ENCODE results near the gene AQP12A. TPM values are rescaled to one million over a fixed set of nuclear protein-coding genes. Genes with fewer than 3 reads are reported as not detected.
"Not testable (repeated sequence)": the region's sequence is repeated elsewhere in the genome, so short reads cannot be mapped to it uniquely, and the experiment has no call there.

Gene AQP12A
- total RNA-seq, result not detected in 2 replicates

DNA sequence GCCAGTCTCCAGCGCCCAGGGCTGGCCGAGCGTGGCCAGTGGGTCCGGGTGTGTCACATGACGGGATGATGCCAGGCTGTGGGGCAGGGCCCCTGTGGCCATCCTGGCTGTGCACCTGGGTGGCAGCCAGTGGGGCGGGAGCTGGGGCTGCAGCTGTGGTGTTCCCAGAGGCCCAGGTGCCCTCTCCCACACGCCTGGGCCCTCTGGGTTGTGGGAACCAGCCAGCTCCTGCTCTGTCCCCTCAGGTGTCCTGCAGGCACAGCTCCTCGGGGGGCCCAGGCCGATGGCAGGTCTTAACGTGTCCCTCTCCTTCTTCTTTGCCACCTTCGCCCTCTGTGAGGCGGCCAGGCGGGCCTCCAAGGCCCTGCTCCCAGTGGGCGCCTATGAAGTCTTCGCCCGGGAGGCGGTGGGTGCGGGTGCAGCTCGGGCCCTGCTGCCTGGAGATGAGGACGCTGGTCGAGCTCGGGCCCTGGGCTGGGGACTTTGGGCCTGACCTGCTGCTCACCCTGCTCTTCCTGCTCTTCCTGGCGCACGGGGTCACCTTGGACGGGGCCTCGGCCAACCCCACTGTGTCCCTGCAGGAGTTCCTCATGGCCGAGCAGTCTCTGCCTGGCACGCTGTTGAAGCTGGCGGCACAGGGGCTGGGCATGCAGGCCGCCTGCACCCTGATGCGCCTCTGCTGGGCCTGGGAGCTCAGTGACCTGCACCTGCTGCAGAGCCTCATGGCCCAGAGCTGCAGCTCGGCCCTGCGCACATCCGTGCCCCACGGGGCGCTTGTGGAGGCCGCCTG lies at the start of gene AQP12A:
Gene AQP12A (plus strand): TSS at position 236 of the 790 bp plus-strand sequence. CDS start 48 bp downstream, at position 284.
- not testable (repeated sequence) for DNase-seq

DNA sequence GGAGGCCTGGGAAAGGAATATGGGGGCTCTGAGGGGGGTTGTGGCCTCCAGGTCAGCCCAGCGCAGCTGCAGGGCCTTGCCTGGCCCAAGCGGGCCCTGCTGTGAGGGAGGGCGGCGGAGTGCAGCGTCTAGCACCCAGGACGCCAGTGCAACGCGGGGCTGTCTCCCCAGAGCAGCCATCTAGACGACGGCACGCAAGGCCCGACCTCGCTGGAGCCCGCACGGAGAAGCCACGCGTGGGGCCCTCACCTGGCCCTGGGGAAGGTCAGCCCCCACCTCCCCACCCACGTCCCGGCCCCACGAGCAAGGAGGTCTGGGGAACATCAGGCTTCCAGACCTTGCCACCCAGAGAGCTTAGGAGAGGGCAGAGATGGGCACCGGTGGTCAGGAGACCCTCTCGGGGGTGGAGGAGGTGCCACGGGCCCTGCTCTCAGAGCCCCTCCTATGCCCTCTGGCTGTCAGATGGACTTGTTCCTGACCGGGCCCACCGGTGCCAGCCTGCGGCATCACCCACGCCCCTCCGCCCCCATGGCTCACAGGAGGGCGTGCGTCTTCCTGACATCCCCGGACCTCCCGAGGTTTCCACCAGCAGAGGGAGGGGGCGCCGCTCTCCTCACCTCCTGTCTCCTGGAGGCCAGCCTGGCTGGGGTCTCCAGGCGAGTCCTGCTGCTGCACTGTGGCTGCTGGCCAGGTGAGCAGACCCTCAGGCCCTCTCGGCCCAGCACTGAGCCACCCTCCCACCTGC lies 49.4 kb upstream of the AQP12A start:
- no peak for DNase-seq

DNA sequence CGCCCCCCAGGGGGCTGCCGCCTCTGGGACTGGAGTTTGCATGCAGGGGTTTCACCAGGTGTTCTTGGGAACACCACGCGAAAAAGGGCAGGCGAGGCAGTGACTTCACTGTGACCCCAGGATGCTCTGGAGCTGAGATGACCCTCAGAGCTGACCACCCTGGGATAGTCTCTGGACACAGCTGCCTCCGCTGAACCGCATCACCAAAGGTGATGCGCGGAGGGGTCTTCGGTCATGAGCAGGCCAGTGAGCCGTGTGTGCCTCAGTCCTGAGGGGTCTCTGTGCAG lies 48.9 kb upstream of the AQP12A start:
- no peak for DNase-seq

- no peak for DNase-seq
These were observed 48.4 kb upstream of the AQP12A start for GRCh38 chr2:240643093-240643810.

- DNase-seq, result no peak
These were observed 47.9 kb upstream of the AQP12A start for GRCh38 chr2:240643811-240644150.

DNA sequence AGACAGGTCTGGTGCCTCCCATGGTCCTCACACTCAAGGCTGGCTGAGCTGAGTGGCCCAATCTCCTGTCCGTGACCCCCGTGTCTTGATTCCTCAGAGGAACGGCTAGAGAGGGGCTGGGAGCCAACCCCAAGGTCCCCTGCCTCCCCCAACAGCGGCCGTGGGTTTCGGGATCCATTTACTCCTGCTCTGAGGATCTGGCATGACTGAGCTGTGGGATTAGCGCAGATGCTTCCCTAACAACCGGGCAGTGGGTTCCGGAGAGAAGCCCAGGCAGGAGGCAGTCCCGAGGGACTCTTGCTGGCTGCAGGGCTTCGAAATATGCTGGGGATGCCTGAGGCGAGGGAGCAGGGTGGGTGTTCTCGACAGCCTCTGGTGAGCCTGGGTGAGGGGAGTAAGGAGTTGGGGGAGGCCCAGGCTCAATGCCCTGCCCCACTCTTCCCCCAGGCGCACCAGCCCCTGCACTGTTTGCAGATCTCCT lies 47.5 kb upstream of the AQP12A start:
- DNase-seq, result no peak

DNA sequence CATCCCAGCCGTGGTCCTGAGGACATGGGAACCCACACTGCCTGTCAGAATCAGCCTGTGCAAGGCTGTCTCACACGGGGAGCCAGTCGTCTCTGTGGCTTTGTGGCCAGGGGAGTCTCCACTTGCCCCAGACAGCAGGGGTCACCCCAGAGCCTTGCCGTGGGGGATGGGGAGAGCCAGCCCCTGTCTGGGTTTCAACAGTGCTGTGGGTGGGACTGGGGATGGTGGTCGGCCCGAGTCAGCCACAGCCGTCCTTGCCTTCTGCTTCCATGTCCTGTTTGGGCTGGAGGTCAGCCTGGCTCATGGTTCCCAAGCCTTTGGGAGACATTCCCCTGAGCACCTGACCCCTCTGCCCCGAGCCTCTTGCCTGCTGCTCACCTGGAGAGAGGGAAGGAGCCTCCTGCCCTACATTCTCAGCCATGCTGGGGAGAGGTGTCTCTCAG lies 46.8 kb upstream of the AQP12A start:
- no peak for DNase-seq

- DNase-seq, result no peak
These were observed 46.3 kb upstream of the AQP12A start for GRCh38 chr2:240645346-240645745.

- no peak for DNase-seq
These were observed 45.9 kb upstream of the AQP12A start for GRCh38 chr2:240645801-240646175.

DNA sequence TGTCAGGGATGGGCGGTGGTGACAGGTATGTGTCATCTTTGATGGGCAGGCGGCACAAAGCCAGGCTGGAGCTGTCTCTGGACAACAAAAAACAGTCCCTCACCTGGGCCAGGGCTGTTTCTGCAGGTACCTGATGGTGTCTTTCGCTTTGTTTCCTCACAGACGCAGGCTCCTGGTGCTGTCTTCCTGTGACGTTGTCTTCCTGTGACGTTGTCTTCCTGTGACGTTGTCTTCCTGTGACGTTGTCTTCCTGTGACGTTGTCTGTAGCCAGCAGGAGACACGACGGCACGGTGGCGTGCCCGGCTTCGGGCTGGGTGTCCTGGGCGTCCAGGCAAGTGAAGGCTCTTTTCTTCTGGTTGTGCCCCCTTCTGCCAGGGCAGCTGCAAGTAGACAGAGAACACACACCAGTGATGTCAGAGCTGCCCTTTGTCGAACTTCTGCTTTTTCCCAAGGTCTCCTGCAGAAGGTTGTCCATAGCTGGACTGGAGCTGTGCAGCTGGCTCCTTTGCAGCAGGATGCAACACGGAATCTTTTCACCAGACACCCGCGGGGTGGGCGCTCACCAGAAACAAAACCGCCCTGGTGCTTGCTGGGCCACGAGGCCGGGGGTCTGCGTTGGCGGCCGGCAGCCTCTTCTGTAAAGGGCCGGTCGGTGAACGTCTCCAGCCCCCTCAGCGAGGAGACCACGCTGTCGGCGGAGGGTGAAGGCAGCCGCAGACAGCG lies 45.3 kb upstream of the AQP12A start:
- DNase-seq, result peak; percentile 24

- no peak for DNase-seq
These were observed 44.7 kb upstream of the AQP12A start for GRCh38 chr2:240646900-240647502.

DNA sequence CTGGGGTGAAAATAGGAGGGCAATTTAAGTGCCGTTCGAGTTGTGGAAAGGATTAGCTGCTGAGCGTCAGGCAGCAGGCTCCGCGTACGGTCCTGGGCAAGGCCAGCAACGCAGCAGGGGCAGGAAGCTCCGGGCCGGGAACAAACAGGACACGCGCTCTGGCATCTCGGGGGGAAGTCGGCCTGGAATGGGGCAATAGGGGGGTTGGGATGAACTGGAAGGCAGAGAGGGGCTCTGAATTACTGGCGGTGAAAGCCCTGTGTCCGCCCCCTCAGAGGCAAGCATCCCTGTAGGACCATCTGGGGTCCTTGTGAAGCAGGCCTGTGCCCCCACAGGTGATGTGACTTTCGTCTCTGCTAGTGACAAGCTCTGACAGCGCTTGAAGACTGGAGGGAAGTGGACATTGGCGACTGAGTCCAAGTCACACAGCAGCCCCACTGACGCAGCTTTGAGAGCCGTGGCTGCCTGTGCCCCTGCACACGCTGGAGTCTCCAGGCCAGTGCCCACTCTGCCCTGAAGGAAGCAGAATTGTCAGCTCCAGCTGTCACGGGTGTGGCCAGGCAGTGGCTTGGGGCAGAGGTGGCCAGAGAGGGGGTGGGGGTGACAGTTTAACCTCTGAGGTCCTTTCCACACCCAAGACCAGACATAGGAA lies 44.0 kb upstream of the AQP12A start:
- no peak for DNase-seq

- DNase-seq, result no peak
These were observed 43.5 kb upstream of the AQP12A start for GRCh38 chr2:240648155-240648649.

DNA sequence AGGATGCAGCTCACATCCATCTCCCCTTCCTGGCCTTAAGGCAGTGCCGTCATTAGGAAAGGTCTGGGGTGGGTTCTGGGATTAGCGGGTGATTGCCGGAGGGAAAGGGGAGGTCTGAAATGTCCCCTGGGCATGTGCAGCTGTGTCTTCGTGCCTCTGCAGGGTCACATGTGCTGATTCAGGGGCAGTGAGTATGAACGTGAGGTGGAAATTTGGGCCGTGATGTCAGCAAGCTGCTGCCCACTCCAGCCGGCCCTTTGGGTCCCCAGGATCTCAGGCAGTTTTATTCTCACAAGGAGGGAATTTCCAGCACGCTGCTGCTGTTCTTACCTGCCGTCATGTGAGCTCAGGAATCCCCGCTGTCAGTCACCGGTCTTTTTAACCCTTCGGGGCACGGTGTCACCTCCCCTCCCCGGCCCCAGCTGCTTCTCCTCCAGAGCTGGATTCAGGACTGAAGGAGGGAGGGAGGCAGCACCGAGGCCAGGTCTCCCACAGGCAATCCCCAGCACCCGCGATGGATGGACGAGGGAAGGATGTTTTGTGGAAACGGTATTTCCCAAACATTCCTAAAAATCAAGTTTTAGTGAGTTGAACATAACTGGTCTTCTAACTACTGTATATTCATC lies 42.9 kb upstream of the AQP12A start:
- no peak for DNase-seq

- no peak for DNase-seq
These were observed 42.3 kb upstream of the AQP12A start for GRCh38 chr2:240649331-240649730.

DNA sequence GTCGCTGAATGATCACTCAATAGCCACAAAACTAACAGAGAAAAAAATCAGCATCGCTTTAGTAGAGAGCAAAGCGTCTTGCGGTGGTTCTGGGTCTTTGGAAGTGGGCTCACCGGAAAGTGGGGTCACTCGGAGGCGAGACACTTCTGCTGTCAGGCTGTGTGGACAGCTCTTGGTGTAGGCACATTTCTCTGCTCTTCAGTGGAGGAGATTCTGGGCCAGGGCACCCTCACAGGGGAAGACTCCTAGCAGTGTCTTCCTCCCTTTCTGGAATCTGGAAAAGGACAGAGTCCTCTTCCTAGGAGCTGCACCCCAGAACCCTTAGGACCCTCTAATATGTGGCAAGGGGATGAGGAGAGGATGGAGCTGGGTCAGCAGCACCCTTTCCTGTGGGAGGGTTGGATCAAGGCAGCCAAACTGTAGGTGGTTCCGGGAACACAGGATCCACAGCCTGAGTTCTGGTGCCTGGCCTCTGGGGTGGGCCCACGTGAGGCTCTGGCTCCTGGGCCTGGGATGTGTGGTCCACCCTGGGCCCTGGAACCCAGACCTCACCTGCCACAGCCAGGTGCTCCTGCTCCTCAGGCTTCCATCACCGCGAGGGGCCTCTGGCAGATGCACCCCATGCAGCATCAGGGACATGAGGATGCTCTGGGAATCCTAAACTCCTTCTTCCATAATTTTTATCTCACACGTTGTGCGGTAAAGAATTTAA lies 41.3 kb upstream of the AQP12A start:
- DNase-seq, result no peak

DNA sequence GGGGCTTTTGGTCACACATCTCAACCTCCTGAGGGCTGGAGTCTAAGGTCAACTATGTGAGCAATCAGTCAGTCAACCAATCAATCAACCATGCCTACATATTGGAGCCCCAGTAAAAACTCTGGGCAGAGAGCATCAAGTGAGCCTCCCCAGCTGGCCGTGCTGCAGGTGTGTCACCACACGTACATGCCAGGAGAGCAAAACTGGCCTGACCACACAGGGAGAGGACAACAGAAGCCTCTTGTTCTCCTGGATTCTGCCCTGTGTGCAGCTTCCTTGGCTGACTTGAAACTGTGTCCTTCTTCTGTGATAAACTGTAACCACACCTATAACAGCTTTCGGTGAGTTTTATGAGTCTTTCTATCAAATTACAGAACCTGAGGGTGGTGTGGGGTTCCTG lies 40.5 kb upstream of the AQP12A start:
- DNase-seq, result no peak

- DNase-seq, result peak; percentile 15
These were observed 35.5 kb upstream of the AQP12A start for GRCh38 chr2:240655931-240656886.

- not testable (repeated sequence) for DNase-seq
These were observed 31.8 kb upstream of the AQP12A start for GRCh38 chr2:240659883-240660282.
